GM12892 (cell line): ENCODE data around the gene SLC9A4.

Source experiments
- POLR2A ChIP-seq: IDR thresholded peaks from 2 replicates; pipeline ENCODE4 v1.6.1; 2011; ENCODE audit warnings: low read depth, low read length, control low read depth
- POLR2AphosphoS5 ChIP-seq: IDR thresholded peaks from 2 replicates; pipeline ENCODE4 v1.6.1; 2011; ENCODE audit warnings: low read depth, low read length, control low read depth

- TF ChIP-seq POLR2AphosphoS5 = no peak
- TF ChIP-seq POLR2A = no peak
These were observed 76.0 kb downstream of the SLC9A4 start for GRCh38 chr2:102549027-102549426.
